Stimulated activated naive CD8-positive, alpha-beta T cell treated with anti-CD3 and anti-CD28 coated beads, Interleukin-15, amount 100 ng/mL, for 72 hours (primary cell): ENCODE data around the gene MDM2.
"Not testable (repeated sequence)": the region's sequence is repeated elsewhere in the genome, so short reads cannot be mapped to it uniquely, and the experiment has no call there.

Experiments
- ATAC-seq: fragments of 150-1000 bp; cut with Tn5 transposase; 2 replicates; pipeline ENCODE4 v1.10.0; 2021; ENCODE audit warnings: mild to moderate bottlenecking, moderate library complexity
- DNase-seq, 2 donors: peaks; one replicate each; pipeline ENCODE4 v3.0.0; 2021 to 2022
- H3K27ac Mint-ChIP-seq, 2 donors: one replicate each; pipeline ENCODE4 v1.8.0; 2022; ENCODE audit warnings: mild to moderate bottlenecking in 2 of 2, mixed read lengths in 2 of 2, moderate library complexity in 2 of 2
- H3K27me3 Mint-ChIP-seq: one replicate; pipeline ENCODE4 v1.8.0; 2022; ENCODE audit warnings: mixed read lengths
- H3K4me1 Mint-ChIP-seq: one replicate; pipeline ENCODE4 v1.8.0; 2022; ENCODE audit warnings: mild to moderate bottlenecking, mixed read lengths
- H3K4me3 Mint-ChIP-seq, 2 donors: one replicate each; pipeline ENCODE4 v1.8.0; 2022; ENCODE audit warnings: mild to moderate bottlenecking in 2 of 2, mixed read lengths in 2 of 2, moderate library complexity in 1 of 2
- H3K9me3 Mint-ChIP-seq, 2 donors: one replicate each; pipeline ENCODE4 v1.8.0; 2022; ENCODE audit warnings: mixed read lengths in 2 of 2

Gene MDM2

GRCh38 chr12:68825569-68826217, 17.7 kb downstream of the MDM2 start:
- H3K4me1 Mint-ChIP-seq, result peaks cover 21% of the 10 kb centered on the region
- H3K4me3 Mint-ChIP-seq, result no peak overlapping the region
- H3K27ac Mint-ChIP-seq, result no peak overlapping the region
- no peak for DNase-seq
- H3K27me3 Mint-ChIP-seq, result no peaks in the 10 kb centered on the region
- no peaks in the 10 kb centered on the region for H3K9me3 Mint-ChIP-seq
- ATAC-seq, result no peak

GRCh38 chr12:68827895-68828671, 20.1 kb downstream of the MDM2 start:
- Mint-ChIP-seq H3K9me3 (no peaks in the 10 kb centered on the region), H3K4me1 (peaks cover 21% of the 10 kb centered on the region), H3K27ac (no peak overlapping the region), H3K27me3 (no peaks in the 10 kb centered on the region), H3K4me3 (no peak overlapping the region)
- DNase-seq (no peak), ATAC-seq (no peak)

- H3K4me1 Mint-ChIP-seq, result peaks cover 21% of the 10 kb centered on the region
- no peaks in the 10 kb centered on the region for H3K9me3 Mint-ChIP-seq
- no peak overlapping the region for H3K27ac Mint-ChIP-seq
- DNase-seq (no peak), ATAC-seq (no peak)
- no peaks in the 10 kb centered on the region for H3K27me3 Mint-ChIP-seq
- no peak overlapping the region for H3K4me3 Mint-ChIP-seq
These were observed 20.7 kb downstream of the MDM2 start for GRCh38 chr12:68828672-68829068.

- ATAC-seq, result no peak
- no peaks in the 10 kb centered on the region for H3K9me3 Mint-ChIP-seq
- DNase-seq, result no peak
- H3K27me3 Mint-ChIP-seq, result no peaks in the 10 kb centered on the region
- H3K4me3 Mint-ChIP-seq, result no peak overlapping the region
- no peak overlapping the region for H3K27ac Mint-ChIP-seq
- peaks cover 23% of the 10 kb centered on the region for H3K4me1 Mint-ChIP-seq
These were observed 23.3 kb downstream of the MDM2 start for GRCh38 chr12:68831272-68831671.

- no peak overlapping the region for H3K27ac Mint-ChIP-seq
These were observed 23.9 kb downstream of the MDM2 start for GRCh38 chr12:68831751-68832503.

GRCh38 chr12:68832504-68832867, 24.5 kb downstream of the MDM2 start:
- no peaks in the 10 kb centered on the region for H3K9me3 Mint-ChIP-seq
- DNase-seq, result no peak
- H3K4me1 Mint-ChIP-seq, result peaks cover 23% of the 10 kb centered on the region
- no peak for ATAC-seq
- H3K4me3 Mint-ChIP-seq, result no peak overlapping the region
- no peaks in the 10 kb centered on the region for H3K27me3 Mint-ChIP-seq
- H3K27ac Mint-ChIP-seq, result no peak overlapping the region

More at GRCh38 chr12:68831751-68832503, 23.9 kb downstream of the MDM2 start:
- Mint-ChIP-seq H3K9me3 (no peaks in the 10 kb centered on the region), H3K4me3 (no peak overlapping the region), H3K4me1 (peaks cover 23% of the 10 kb centered on the region), H3K27me3 (no peaks in the 10 kb centered on the region)
- ATAC-seq (no peak), DNase-seq (no peak)

- Mint-ChIP-seq H3K4me1 (peaks cover 23% of the 10 kb centered on the region), H3K9me3 (no peaks in the 10 kb centered on the region)
These were observed 25.5 kb downstream of the MDM2 start for GRCh38 chr12:68833508-68833907.

GRCh38 chr12:68835333-68835908, 27.4 kb downstream of the MDM2 start:
- no peak overlapping the region for H3K4me3 Mint-ChIP-seq
- H3K27ac Mint-ChIP-seq, result peak overlapping the region in 1 of 2 donors; percentile 36
- H3K27me3 Mint-ChIP-seq, result no peaks in the 10 kb centered on the region
- DNase-seq (no peak), ATAC-seq (no peak)
- no peaks in the 10 kb centered on the region for H3K9me3 Mint-ChIP-seq
- H3K4me1 Mint-ChIP-seq, result peaks cover 17% of the 10 kb centered on the region

More at GRCh38 chr12:68833508-68833907, 25.5 kb downstream of the MDM2 start:
- H3K27me3 Mint-ChIP-seq, result no peaks in the 10 kb centered on the region
- no peak overlapping the region for H3K4me3 Mint-ChIP-seq
- ATAC-seq (no peak), DNase-seq (no peak)
- H3K27ac Mint-ChIP-seq, result no peak overlapping the region

- DNase-seq (no peak), ATAC-seq (no peak)
- peaks cover 9% of the 10 kb centered on the region for H3K4me1 Mint-ChIP-seq
- no peak overlapping the region for H3K27ac Mint-ChIP-seq
- no peaks in the 10 kb centered on the region for H3K27me3 Mint-ChIP-seq
- H3K4me3 Mint-ChIP-seq, result no peak overlapping the region
- H3K9me3 Mint-ChIP-seq, result no peaks in the 10 kb centered on the region
These were observed 29.2 kb downstream of the MDM2 start for GRCh38 chr12:68837215-68837614.

- H3K9me3 Mint-ChIP-seq, result no peaks in the 10 kb centered on the region
- no peaks in the 10 kb centered on the region for H3K27me3 Mint-ChIP-seq
- no peak overlapping the region for H3K27ac Mint-ChIP-seq
- no peak for DNase-seq
- peaks cover 13% of the 10 kb centered on the region for H3K4me1 Mint-ChIP-seq
- ATAC-seq, result no peak
- H3K4me3 Mint-ChIP-seq, result no peak overlapping the region
These were observed 30.3 kb downstream of the MDM2 start for GRCh38 chr12:68838046-68838886.

GRCh38 chr12:68839183-68840147, 31.5 kb downstream of the MDM2 start:
- Mint-ChIP-seq H3K27ac (peak overlapping the region in 1 of 2 donors; percentile 83), H3K4me1 (peaks cover 13% of the 10 kb centered on the region), H3K4me3 (no peak overlapping the region), H3K27me3 (no peaks in the 10 kb centered on the region), H3K9me3 (no peaks in the 10 kb centered on the region)
- ATAC-seq (no peak), DNase-seq (no peak)

- H3K4me3 Mint-ChIP-seq, H3K9me3 Mint-ChIP-seq, H3K27me3 Mint-ChIP-seq, DNase-seq, H3K4me1 Mint-ChIP-seq, ATAC-seq: not testable (repeated sequence)
- H3K27ac Mint-ChIP-seq, result peak overlapping the region in 1 of 2 donors; percentile 34
These were observed 33.2 kb downstream of the MDM2 start for GRCh38 chr12:68841175-68841574.

GRCh38 chr12:68841717-68842116, 33.7 kb downstream of the MDM2 start:
- H3K4me3 Mint-ChIP-seq, result no peak overlapping the region
- no peaks in the 10 kb centered on the region for H3K27me3 Mint-ChIP-seq
- ATAC-seq (no peak), DNase-seq (no peak)
- peaks cover 4% of the 10 kb centered on the region for H3K4me1 Mint-ChIP-seq
- H3K27ac Mint-ChIP-seq, result no peak overlapping the region
- no peaks in the 10 kb centered on the region for H3K9me3 Mint-ChIP-seq

GRCh38 chr12:68842123-68842522, 34.1 kb downstream of the MDM2 start:
- Mint-ChIP-seq H3K4me1 (peaks cover 4% of the 10 kb centered on the region), H3K27me3 (no peaks in the 10 kb centered on the region), H3K9me3 (no peaks in the 10 kb centered on the region), H3K4me3 (no peak overlapping the region), H3K27ac (no peak overlapping the region)
- no peak for DNase-seq
- ATAC-seq, result no peak
